Activated CD4-positive, alpha-beta T cell treated with anti-CD3 and anti-CD28 coated beads, Interleukin-2, amount 50 U/mL, for 48 hours (primary cell): Measurements from ENCODE around the gene MRPL42.
"Not testable (repeated sequence)": the region's sequence is repeated elsewhere in the genome, so short reads cannot be mapped to it uniquely, and the experiment has no call there.

Experiments used
- DNase-seq, 2 experiments: peaks; one replicate each; pipeline ENCODE4 v3.0.0-alpha.2; 2020

Gene MRPL42

DNA sequence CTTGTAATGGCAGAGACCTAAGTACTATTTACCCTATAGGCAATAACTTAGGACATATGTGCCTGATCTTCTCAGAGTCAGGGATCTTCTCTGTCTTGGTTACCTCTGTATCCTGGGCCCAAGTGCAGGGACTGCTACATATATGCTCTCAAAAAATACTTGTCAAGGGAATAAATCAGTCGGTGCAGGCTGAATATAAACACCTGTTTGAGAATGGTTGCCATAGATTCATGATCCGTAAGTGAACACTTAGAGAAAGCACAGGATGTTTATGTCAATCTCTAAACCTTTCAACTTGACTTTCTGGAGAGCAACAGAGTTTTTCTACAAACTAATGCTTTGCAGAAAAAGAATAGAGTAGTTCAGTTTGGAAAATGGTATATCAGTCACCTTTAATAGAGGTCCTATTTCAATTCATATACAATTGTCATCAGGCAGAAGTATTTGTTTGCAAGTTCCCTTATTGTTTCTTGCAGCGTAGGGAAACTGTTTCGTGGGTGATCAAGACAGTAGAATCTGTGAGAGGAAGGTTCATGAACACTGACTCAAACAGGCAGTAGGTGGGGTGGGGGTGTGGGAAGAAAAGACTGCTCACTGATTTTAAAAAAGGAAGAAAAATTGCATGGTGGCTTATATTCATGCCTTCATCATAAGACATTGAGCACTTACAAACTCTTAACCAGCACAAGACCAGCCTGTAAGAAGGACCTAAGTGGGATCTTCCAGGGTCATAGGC is 19.6 kb upstream of the MRPL42 start:
- peak in 1 of 2 experiments; percentile 26 for DNase-seq

DNA sequence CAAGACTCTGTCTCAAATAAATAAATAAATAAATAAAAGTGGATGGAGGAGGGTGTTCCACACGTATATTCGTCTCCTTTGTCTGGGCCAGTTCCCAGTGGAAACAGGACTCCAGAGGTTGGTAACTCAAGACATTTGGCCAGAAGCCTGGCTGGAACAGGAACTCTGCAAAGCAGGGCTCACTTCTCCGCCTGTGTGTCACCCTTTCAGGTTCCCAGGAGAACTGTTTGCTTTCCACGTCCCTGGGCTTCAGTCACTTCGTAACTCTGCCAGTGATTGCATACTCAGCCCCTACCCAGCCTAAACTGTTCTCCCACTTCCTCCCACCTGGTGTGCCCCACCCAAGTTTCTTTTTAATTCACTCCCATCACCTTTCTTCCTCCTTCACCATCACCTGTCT is 18.5 kb upstream of the MRPL42 start:
- no peak for DNase-seq

GRCh38 chr12:93449277-93449676 is 18.0 kb upstream of the MRPL42 start:
- DNase-seq = no peak

- DNase-seq = no peak
Measured at GRCh38 chr12:93451423-93452158, 15.7 kb upstream of the MRPL42 start.

- DNase-seq = no peak
Measured at GRCh38 chr12:93453633-93454032, 13.7 kb upstream of the MRPL42 start.

- no peak for DNase-seq
Measured at GRCh38 chr12:93456077-93456476, 11.2 kb upstream of the MRPL42 start.

- no peak for DNase-seq
Measured at GRCh38 chr12:93459097-93459496, 8.2 kb upstream of the MRPL42 start.

DNA sequence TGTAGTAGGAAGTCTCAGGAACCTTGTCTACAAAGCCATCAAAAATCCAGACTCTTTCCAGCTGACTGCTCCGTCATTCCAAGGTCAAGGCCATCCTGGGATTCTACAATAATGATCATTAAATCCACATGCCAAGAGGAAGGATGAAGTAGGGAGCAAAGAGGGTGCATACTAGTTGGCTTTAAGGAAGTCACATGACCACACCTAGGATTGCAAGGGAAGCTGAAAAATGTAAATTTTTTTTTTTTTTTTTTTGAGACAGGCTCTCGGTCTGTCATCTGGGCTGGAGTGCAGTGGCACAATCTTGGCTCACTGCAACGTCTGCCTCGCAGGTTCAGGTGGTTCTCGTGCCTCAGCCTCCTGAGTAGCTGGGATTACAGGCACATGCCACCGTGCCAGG is 7.3 kb upstream of the MRPL42 start:
- DNase-seq = no peak

- DNase-seq = no peak
Measured at GRCh38 chr12:93460902-93461301, 6.4 kb upstream of the MRPL42 start.

GRCh38 chr12:93461503-93461902 is 5.8 kb upstream of the MRPL42 start:
- DNase-seq = no peak

DNA sequence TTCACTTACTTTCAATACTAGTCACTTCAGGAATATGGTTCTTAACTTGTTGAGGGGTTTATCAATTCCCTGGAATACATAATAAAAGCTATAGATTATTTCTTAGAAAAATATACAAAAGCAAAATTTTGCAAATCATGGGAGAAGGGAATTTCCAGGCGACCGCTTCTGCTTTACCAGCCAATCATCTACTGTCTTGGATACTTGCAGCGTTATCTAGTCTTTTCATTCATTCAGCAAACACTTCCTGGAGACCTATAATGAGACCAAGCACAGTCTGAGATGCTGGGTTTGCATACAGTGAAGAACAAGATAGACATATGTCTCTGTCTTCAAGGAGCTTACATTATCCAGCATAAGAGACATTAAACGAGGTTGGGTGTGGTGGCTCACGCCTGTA is 1.5 kb upstream of the MRPL42 start:
- no peak for DNase-seq

DNA sequence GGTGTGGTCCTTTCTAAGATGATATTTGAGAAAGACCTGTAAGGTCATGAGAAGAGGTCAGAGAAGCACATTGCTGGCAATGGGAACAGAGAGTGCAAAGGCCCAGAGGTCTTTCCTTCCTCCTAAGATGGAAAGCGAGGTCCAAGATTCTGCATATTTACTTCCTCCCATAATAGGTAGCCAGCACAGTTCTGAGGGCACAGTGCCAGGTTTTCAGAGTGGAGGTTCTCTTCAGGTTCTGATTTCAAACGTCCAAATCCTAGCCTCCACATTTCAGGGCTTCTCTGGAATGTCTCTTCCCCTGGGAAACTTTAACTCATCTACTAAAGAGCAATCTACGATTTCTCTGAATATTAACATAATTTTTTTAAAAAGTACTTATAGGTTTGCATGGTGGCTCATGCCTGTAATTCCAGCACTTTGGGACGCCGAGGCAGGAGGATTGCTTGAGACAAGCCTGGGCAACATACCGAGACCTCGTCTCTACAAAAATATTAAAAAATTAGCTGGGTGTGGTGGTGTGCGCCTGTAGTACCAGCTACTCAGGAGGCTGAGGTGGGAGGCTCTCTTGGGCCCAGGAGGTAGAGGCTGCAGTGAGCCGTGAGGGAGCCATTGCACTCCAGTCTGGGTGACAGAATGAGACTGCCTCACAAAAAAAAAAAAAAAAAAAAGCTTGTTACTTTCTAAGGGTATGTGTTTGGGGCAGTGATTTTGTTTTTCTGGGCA is 526 bp upstream of the MRPL42 start:
- DNase-seq = peak in 1 of 2 experiments; percentile 12

GRCh38 chr12:93468008-93468371 is 676 bp downstream of the MRPL42 start:
- DNase-seq = no peak

- no peak for DNase-seq
Measured at GRCh38 chr12:93469386-93469785, 2.1 kb downstream of the MRPL42 start.

DNA sequence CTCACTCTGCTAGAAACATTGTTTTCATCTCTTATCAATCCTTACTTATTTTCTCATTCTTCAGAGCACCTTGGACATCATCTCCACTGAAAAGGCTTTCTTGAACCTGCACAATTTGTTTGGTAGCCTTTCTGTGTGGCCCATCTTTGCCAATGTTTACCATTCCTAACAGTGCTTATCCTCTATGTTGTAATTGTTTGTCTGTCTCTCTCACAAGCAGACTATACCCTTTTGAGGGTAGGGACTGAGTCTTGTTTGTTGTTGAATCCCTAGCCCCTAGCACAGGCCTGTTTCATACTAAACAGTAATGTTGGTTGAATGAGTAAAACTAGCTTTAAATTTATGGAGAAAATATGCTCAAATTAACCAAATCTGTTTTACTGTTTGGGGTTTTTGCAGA is 9.2 kb downstream of the MRPL42 start:
- DNase-seq = no peak

DNA sequence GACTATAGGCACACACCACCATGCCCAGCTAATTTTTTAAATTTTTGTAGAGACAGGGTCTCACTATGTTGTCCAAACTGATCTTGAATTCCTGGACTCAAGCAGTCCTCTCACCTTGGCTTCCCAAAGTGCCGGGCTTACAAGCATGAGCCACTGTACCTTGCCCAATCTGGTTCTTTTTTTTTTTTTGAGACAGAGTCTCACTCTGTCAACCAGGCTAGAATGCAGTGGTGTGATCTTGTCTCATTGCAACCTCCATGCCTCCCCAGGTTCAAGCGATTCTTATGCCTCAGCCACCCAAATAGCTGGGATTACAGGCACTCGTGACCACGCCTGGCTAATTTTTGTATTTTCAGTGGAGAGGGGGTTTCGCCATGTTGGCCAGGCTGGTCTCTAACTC is 15.4 kb downstream of the MRPL42 start:
- DNase-seq = no peak

DNA sequence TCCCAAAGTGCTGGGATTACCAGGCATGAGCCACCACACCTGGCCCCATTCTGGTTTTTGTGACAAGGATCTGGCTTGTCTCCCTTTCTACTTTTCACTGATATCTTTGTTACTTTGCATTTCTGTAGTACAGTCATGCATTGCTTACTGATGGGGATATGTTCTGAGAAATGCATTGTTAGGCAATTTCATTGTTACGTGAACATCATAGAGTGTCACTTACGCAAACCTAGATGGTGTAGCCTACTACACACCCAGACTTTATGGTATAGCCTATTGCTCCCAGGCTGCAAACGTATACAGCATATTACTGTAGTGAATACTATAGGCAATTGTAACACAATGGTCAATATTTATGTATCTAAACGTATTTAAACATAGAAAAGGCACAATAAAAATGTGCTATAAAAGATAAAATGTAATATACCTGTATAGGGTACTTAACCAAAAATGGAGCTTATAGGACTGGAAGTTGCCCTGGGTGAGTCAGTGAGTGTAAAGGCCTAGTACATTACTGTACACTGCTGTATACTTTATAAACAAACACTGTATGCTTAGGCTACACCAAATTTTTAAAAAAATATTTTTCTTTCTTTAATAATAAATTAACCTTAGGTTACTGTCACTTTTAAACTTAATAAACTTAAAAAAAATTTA is 16.0 kb downstream of the MRPL42 start:
- no peak for DNase-seq

- no peak for DNase-seq
Measured at GRCh38 chr12:93484315-93484981, 17.1 kb downstream of the MRPL42 start.

DNA sequence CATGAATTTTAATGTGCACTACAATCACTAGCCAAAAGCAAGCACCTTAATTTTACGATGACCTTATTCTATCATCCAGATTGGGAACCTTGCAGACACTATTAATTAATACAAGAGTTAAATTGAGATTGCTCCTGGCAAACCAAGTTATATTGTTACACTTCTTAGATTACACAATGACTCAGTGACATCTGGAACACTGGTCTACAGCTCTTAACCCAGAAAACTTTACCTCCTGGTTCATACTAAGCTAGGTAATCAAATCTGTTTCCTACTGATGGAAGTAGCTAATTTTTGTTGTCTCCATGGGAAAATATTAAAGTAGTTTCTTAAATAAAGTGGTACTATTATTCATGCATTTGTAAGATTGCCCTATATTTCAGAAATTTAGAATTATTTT is 25.5 kb downstream of the MRPL42 start:
- DNase-seq = not testable (repeated sequence)

DNA sequence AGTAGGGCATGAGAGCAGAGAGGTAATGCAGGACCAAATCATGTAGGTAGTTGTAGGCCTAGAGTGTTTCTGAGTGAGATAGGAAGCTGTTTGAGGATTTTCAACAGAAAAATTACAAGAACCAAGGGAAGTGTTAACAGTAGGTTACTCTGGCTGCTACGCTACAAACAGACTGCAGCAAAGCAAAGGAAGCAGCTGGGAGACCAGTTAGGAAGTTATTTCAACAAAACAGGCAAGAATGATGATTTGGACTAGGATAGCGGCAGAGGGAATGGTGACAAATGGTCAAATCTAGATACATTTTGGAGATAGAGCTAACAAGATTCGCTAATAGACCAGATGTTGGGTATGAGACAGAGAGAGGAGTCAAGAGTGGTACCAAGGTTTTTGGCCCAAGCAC is 26.8 kb downstream of the MRPL42 start:
- DNase-seq = no peak

GRCh38 chr12:93497456-93497855 is 30.1 kb downstream of the MRPL42 start:
- DNase-seq = no peak

DNA sequence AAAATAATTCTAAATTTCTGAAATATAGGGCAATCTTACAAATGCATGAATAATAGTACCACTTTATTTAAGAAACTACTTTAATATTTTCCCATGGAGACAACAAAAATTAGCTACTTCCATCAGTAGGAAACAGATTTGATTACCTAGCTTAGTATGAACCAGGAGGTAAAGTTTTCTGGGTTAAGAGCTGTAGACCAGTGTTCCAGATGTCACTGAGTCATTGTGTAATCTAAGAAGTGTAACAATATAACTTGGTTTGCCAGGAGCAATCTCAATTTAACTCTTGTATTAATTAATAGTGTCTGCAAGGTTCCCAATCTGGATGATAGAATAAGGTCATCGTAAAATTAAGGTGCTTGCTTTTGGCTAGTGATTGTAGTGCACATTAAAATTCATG is 31.5 kb downstream of the MRPL42 start:
- not testable (repeated sequence) for DNase-seq

DNA sequence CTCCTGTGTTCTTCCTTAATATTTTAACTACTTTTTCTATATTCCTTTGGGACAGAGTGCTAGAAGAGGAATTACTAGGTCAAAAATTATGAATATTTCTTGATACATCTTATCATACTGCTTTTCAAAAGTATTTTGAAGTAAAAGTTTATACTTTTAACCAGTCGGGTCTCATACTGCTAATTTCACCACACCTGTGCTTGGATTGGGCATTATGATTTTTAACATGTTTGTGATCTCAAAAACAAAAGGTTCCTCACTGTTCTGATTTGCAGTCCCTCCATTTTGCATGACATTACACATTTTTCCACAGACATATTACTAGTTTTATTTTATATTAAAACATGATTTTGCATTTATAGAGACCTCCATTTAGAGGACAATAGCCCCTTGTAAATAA is 32.9 kb downstream of the MRPL42 start:
- DNase-seq = no peak
